ENCODE data around the gene FNDC3B.

DNA sequence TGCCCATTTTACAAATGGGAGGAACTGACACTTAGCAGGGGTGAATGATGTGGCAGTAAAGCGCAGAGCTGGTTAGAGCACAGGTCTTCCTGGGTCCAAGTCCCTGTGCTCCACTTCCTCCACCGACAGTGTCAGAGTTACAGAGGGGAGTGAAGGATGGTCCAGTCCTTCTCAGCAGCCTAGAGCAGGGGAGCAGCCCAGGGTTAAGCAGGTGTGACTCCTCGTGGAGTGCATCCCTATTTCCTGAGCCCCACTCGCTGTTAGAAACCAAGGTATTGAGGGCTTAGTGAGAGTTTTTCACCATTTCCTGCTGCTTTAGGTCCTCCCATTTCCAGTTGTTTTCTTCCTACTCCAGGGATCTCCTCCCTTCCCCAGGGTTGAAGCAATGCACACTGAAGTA lies 333.5 kb downstream of the FNDC3B start:
- no peak for TF ChIP-seq POLR2A (IDR thresholded peaks at IDR 0.05)
- TF ChIP-seq, protein P1, sequence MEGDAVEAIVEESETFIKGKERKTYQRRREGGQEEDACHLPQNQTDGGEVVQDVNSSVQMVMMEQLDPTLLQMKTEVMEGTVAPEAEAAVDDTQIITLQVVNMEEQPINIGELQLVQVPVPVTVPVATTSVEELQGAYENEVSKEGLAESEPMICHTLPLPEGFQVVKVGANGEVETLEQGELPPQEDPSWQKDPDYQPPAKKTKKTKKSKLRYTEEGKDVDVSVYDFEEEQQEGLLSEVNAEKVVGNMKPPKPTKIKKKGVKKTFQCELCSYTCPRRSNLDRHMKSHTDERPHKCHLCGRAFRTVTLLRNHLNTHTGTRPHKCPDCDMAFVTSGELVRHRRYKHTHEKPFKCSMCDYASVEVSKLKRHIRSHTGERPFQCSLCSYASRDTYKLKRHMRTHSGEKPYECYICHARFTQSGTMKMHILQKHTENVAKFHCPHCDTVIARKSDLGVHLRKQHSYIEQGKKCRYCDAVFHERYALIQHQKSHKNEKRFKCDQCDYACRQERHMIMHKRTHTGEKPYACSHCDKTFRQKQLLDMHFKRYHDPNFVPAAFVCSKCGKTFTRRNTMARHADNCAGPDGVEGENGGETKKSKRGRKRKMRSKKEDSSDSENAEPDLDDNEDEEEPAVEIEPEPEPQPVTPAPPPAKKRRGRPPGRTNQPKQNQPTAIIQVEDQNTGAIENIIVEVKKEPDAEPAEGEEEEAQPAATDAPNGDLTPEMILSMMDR (IDR thresholded peaks at IDR 0.05 in 8 of 11, conservative IDR thresholded peaks at IDR 0.05 in 3 of 11) = no peak
